GM18907 (cell line): ENCODE data around the gene ZNF425.
"Not testable (repeated sequence)": the region's sequence is repeated elsewhere in the genome, so short reads cannot be mapped to it uniquely, and the experiment has no call there.

Experiments
- ATAC-seq: cut with Tn5 transposase; IDR thresholded peaks from one replicate; pipeline ENCODE4 v1.9.1; 2021; ENCODE audit warnings: mild to moderate bottlenecking, moderate library complexity; ENCODE audit not compliant: unreplicated experiment

ZNF425 gene

GRCh38 chr7:149074116-149074885 is 51.8 kb downstream of the ZNF425 start:
- no peak for ATAC-seq

DNA sequence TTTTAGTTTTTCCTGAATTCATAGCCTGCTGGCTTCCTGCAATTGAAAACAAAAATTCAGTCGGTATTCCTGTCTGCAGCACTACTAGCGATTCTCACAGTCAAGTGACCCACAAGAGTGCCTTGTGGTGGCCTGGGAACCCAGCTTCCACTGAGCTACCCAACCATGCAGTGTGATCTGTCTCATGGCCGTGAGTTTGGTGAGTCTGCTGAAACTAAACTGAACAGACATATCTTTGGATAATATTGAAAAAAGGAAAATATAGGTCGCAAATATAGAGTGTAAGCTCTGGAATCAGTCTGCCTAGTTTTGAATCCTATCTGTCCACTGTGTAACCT is 53.7 kb downstream of the ZNF425 start:
- no peak for ATAC-seq

DNA sequence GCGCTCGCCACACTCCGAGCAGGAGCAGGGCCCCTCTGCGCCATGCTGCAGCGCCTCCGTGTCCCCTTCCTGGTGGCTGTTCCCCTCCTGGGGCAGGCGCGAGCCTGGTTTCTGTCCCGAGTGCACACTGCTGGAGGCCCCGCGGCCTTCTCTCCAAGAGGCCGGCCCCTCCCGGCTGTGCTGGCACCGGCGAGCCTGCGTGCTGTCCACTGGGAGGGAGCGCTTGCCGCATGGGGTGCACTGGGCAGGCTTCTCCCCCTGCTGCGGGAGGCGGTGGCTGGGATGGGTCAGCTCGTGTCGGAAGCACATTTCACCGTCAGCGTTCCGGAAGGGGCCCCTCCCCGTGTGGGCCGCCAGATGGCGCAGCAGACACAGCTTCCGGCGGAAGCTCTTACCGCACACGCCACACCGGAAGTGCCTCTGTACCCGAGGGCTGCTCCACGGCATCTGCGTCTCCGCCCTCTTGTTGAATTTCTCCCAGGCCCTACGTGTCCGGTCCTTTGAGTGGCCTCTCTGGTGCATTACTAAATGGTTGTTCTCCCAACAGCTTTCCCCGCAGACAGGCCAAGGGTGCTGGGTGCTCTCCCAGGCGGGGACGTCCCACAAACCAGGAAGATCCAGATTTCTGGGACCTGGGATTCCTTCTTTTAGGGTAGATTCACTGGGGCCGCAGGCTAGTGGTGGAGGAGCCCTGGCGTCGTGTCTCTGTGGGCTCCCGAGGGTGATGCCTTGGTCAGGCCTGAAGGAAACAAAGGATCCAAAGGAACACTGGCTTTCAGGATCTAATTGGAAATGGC is 54.3 kb downstream of the ZNF425 start:
- ATAC-seq = peak; percentile 74

DNA sequence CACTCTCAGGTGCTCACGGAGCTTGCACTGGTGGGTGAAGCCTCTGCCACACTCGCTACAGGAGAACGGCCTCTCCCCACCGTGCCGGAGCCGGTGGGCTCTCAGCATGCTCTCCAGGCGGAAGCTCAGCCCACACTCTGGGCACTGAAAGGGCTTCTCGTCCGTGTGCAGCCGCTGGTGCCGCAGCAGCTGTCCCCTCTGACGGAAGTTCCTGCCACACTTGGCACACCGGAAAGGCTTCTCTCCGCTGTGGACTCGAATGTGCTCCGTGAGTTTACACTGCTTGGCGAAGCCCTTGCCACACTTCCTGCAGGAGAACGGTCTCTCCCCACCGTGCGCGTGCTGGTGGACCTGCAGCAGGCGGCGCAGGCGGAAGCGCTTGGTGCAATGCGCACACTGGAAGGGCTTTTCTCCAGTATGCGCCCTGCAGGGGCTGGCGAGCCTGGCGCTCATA is 54.9 kb downstream of the ZNF425 start:
- peak; percentile 16 for ATAC-seq

DNA sequence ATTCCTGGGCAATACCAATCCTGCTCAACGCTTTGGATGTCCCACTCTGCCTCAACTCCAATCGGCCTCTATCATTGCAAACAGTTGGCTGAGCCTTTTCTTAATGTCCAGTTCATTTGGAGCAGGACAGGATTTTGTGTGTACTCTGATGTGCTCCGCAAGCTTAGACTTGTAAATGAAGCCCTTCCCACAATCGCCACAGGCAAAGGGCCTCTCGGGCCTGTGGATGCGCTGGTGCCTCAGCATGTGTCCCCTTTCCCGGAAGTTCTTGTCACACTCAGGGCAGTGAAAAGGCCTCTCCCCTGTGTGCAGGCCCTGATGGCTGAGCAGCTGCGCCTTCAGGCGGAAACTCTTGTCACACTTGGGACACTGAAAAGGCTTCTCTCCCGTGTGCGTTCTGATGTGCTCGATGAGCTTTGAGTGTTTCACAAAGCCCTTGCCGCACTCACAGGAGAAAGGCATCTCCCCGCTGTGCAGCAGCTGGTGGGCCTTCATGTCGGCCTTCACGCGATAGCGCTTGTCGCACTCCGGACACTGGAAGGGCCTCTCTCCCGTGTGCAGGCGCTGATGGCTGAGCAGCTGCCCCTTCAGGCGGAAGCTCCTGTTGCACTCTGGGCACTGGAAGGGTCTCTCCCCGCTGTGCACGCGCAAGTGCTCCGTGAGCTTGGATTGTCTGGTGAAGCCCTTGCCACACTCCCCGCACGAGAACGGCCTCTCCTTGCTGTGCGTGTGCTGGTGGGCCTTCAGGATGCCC is 55.6 kb downstream of the ZNF425 start:
- ATAC-seq = no peak

- ATAC-seq = no peak
Measured at GRCh38 chr7:149067869-149068268, 58.3 kb downstream of the ZNF425 start.

DNA sequence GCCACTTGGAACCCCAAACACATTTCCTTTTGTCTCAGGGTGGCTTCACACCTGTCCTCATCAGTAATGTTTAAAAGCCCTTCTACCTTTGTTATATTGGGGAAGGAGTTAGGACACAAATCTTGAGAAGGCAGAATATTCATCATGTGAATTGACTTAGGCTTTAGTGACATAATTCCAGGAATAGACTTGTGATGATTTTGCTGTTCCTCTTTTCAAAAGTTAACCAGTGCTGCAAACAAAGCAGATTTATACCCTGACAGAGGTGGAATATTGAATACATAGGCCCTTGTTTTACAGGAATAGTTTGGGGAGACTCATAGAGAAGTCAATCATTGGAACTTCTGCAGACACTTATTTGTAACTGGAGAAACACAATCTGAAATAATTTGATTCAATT is 62.6 kb downstream of the ZNF425 start:
- ATAC-seq = no peak

DNA sequence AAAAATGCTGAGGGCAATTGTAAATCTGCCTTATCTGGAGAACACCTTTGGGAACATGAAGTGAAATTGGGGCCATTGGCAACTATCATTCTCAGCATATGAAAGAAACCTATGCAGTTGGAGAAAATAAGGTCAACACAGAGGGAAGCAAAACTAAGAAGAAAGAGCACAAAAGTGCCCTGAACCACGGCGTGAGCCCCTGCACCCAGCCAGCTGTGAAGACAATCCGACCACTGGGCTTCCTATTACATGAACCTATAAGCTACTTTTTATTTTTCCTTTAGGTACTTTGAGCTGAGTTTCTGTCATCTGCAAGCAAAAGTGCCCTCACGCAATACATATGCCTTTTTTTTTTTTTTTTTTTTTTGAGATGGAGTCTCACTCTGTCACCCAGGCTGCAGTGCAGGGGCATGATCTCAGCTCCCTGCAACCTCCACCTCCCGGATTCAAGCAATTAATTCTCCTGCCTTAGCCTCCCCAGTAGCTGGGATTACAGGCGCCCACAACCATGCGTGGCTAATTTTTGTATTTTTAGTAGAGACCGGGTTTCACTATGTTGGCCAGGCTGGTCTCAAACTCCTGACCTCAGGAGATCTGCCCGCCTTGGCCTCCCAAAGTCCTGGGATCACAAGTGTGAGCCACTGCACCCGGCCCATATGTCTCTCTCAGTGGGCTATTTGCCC is 63.8 kb downstream of the ZNF425 start:
- not testable (repeated sequence) for ATAC-seq

GRCh38 chr7:149060156-149060555 is 66.0 kb downstream of the ZNF425 start:
- no peak for ATAC-seq

DNA sequence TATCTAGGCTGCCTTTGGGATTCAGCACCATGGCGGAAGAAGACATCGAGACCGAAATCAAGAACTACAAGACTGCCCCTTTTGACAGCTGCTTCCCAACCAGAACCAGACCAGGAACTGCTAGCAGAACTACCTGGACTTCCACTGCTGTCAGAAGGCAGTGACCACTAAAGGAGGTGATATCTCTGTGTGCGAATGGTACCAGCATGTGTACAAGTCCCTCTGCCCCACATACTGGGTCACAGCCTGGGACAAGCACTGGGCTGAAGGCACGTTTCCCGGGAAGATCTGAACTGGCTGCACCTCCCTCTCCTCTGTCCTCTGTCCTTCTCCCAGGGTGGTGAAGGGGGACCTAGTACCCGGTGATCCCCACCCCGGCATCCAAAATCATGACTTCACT is 72.2 kb downstream of the ZNF425 start:
- no peak for ATAC-seq

GRCh38 chr7:149053384-149053783 is 72.7 kb downstream of the ZNF425 start:
- no peak for ATAC-seq
